ENCODE results near the gene FOXL3.

FOXL3 gene

DNA sequence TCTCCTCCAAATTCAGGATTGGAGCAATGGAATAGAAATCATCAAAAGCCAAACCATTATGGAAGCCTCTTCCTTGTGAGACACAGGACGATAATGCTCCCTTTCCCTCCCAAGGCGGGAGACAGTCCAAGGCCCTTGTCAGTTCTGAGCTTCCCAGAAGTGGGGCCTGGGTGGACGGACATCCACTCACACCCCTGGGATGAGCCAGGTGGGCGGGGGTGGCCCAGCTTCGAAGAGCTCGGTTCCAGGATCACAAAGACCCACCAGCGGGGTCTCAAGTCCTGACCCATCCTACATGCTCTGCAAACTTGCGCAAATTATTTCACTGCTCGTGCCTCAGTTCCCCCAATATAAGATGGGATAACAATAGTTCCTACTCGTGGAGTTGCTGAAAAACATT is 10.1 kb upstream of the FOXL3 start:
- H3K9ac ChIP-seq: no peak overlapping the region
- no peak overlapping the region for H3K4me2 ChIP-seq (ENCODE audit: low read length)
- no peak overlapping the region for H3K27ac ChIP-seq
- TF ChIP-seq CTCF (IDR thresholded peaks at IDR 0.05): no peak
- no peaks in the 10 kb centered on the region for H3K4me1 ChIP-seq
- no peaks in the 10 kb centered on the region for H3K9me3 ChIP-seq (ENCODE audit: control insufficient read depth, low read length)
- no peak overlapping the region for H2AFZ ChIP-seq
- H3K36me3 ChIP-seq (ENCODE audit: control insufficient read depth, insufficient read depth, low read length): no peaks in the 10 kb centered on the region
- no peak overlapping the region for H3K4me3 ChIP-seq (ENCODE audit: low read depth, low read length)
- H3K79me2 ChIP-seq: no peaks in the 10 kb centered on the region
- H3K27me3 ChIP-seq (ENCODE audit: control insufficient read depth, insufficient read depth, low read length): no peaks in the 10 kb centered on the region

DNA sequence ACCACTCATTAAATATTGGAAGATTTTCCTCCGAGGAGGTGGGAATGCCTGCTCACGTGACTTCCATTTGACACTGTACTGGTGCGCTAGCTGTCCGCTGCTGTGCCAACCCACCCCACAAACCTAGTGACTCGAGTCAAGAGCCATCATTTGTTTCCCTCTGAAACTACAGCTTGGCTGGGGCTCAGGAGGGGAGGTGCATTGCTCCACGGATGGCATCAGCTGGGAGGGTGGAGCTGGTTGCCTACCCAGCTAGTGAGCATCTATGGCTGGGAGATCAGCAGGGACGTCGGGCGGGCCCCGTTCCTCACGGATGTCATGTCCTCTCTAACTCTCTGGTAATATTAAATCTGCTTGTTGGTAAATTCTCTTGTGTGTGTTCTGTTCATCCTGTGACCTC is 9.5 kb upstream of the FOXL3 start:
- Histone ChIP-seq H3K27ac (no peak overlapping the region), H3K4me1 (no peaks in the 10 kb centered on the region), H3K9me3 (ENCODE audit: control insufficient read depth, low read length) (no peaks in the 10 kb centered on the region), H3K79me2 (no peaks in the 10 kb centered on the region), H3K36me3 (ENCODE audit: control insufficient read depth, insufficient read depth, low read length) (no peaks in the 10 kb centered on the region), H3K4me2 (ENCODE audit: low read length) (no peak overlapping the region), H2AFZ (no peak overlapping the region), H3K27me3 (ENCODE audit: control insufficient read depth, insufficient read depth, low read length) (no peaks in the 10 kb centered on the region), H3K9ac (no peak overlapping the region), H3K4me3 (ENCODE audit: low read depth, low read length) (no peak overlapping the region)
- TF ChIP-seq CTCF (IDR thresholded peaks at IDR 0.05): no peak

- H3K4me1 ChIP-seq: no peaks in the 10 kb centered on the region
- no peaks in the 10 kb centered on the region for H3K27me3 ChIP-seq (ENCODE audit: control insufficient read depth, insufficient read depth, low read length)
- H3K27ac ChIP-seq: no peak overlapping the region
- TF ChIP-seq CTCF (IDR thresholded peaks at IDR 0.05): no peak
- H3K9ac ChIP-seq: no peak overlapping the region
- no peak overlapping the region for H3K4me3 ChIP-seq (ENCODE audit: low read depth, low read length)
- no peaks in the 10 kb centered on the region for H3K36me3 ChIP-seq (ENCODE audit: control insufficient read depth, insufficient read depth, low read length)
- no peaks in the 10 kb centered on the region for H3K9me3 ChIP-seq (ENCODE audit: control insufficient read depth, low read length)
- H2AFZ ChIP-seq: no peak overlapping the region
- no peak overlapping the region for H3K4me2 ChIP-seq (ENCODE audit: low read length)
- no peaks in the 10 kb centered on the region for H3K79me2 ChIP-seq
Observed at GRCh38 chr7:281637-282036, 8.3 kb upstream of the FOXL3 start.

DNA sequence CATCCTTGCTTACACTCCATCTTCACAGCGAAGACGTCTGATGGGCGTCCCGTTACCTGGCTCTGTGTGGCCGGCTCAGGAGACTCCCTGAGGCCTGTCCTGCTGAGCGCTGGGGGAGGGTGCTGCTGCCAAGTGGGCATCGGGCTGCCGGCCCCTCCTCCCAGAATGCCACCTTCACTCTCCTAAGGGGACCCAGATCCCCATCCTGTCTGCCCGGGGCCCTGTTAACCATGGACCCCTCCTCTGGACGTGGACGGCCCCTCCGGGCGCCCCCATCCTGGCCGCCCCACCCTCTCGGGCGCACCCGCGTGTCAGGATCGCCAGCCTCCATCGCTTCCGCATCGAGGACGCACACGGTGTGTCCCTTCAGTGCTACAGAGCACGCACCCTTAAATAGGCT is 7.3 kb upstream of the FOXL3 start:
- no peaks in the 10 kb centered on the region for H3K4me1 ChIP-seq
- H3K36me3 ChIP-seq (ENCODE audit: control insufficient read depth, insufficient read depth, low read length): no peaks in the 10 kb centered on the region
- no peak overlapping the region for H3K4me3 ChIP-seq (ENCODE audit: low read depth, low read length)
- H3K27me3 ChIP-seq (ENCODE audit: control insufficient read depth, insufficient read depth, low read length): no peaks in the 10 kb centered on the region
- TF ChIP-seq CTCF (IDR thresholded peaks at IDR 0.05): no peak
- H3K4me2 ChIP-seq (ENCODE audit: low read length): no peak overlapping the region
- H3K27ac ChIP-seq: no peak overlapping the region
- no peak overlapping the region for H3K9ac ChIP-seq
- no peaks in the 10 kb centered on the region for H3K9me3 ChIP-seq (ENCODE audit: control insufficient read depth, low read length)
- H3K79me2 ChIP-seq: no peaks in the 10 kb centered on the region
- no peak overlapping the region for H2AFZ ChIP-seq

GRCh38 chr7:284762-285722 is 4.9 kb upstream of the FOXL3 start:
- Histone ChIP-seq H3K4me2 (ENCODE audit: low read length) (no peak overlapping the region), H2AFZ (no peak overlapping the region), H3K36me3 (ENCODE audit: control insufficient read depth, insufficient read depth, low read length) (no peaks in the 10 kb centered on the region), H3K27me3 (ENCODE audit: control insufficient read depth, insufficient read depth, low read length) (peaks cover 3% of the 10 kb centered on the region), H3K9me3 (ENCODE audit: control insufficient read depth, low read length) (no peaks in the 10 kb centered on the region), H3K4me3 (ENCODE audit: low read depth, low read length) (no peak overlapping the region), H3K4me1 (no peaks in the 10 kb centered on the region), H3K79me2 (no peaks in the 10 kb centered on the region), H3K27ac (no peak overlapping the region), H3K9ac (no peak overlapping the region)
- no peak for TF ChIP-seq CTCF (IDR thresholded peaks at IDR 0.05)
